Measurements from ENCODE around the gene KRT83.

KRT83 gene

DNA sequence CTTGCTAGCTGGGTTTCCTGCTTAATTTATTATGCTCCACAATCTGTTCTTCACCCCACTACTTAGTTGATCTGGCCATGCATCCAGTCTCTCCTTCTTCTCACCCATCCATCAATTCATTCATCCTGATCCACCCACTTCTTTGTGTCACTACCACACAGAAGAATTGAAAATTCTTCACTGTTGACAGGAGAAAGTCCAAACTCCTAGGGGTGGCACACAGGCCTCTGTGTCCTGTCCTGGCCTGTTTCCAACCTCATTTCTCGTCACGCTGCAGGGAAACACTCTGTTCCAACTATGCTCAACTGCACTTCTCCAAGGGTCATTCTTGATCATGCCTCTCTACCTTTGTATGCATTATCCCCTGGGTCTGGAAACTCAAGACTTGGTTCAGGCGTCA, 10.6 kb upstream of the KRT83 start:
- CTCF ChIA-PET, result interaction anchor here (0.5 to 9.2 kb wide), 7 partner anchors 16 to 542 kb away, joined by 3 to 104 read pairs (median 5); no protein-coding TSS in a partner anchor
- Histone ChIP-seq H3K36me3 (ENCODE audit: control insufficient read depth in 2 of 2, insufficient read depth in 1 of 2, low read length in 2 of 2) (no peaks in the 10 kb centered on the region), H3K4me1 (ENCODE audit: control insufficient read depth, insufficient read depth, low read length) (no peaks in the 10 kb centered on the region), H3K9me3 (ENCODE audit: control insufficient read depth, insufficient read depth, low read depth, low read length) (no peaks in the 10 kb centered on the region), H3K4me3 (ENCODE audit: low read depth, low read length) (no peak overlapping the region), H3K27ac (ENCODE audit: extremely low read depth, low read depth, low read length) (no peak overlapping the region)
- POLR2A ChIA-PET, result no interaction called here
- TF ChIP-seq ZNF433 (tag by site-specific recombination; IDR thresholded peaks at IDR 0.05; ENCODE audit: low read depth) (no peak), ZNF19 (tag by site-specific recombination; IDR thresholded peaks at IDR 0.05; ENCODE audit: low read depth) (no peak), ZNF311 (tag by site-specific recombination; IDR thresholded peaks at IDR 0.05; ENCODE audit: borderline replicate concordance) (no peak), ZNF501 (tag by site-specific recombination; IDR thresholded peaks at IDR 0.05) (no peak), ZNF350 (tag by site-specific recombination; IDR thresholded peaks at IDR 0.05) (no peak), ZBTB48 (tag by site-specific recombination; IDR thresholded peaks at IDR 0.05) (no peak), ZNF561 (tag by site-specific recombination; IDR thresholded peaks at IDR 0.05; ENCODE audit: borderline replicate concordance) (no peak), ZNF211 (tag by site-specific recombination; IDR thresholded peaks at IDR 0.05; ENCODE audit: low read depth) (no peak), GLI2 (tag by site-specific recombination; IDR thresholded peaks at IDR 0.05; ENCODE audit: borderline replicate concordance, low read depth) (no peak), ZSCAN23 (tag by site-specific recombination; IDR thresholded peaks at IDR 0.05) (no peak), GLI4 (tag by site-specific recombination; IDR thresholded peaks at IDR 0.05) (no peak), ZNF169 (tag by site-specific recombination; IDR thresholded peaks at IDR 0.05) (no peak), ZNF394 (tag by site-specific recombination; IDR thresholded peaks at IDR 0.05; ENCODE audit: borderline replicate concordance) (no peak), ZBTB20 (tag by site-specific recombination; IDR thresholded peaks at IDR 0.05) (no peak)

DNA sequence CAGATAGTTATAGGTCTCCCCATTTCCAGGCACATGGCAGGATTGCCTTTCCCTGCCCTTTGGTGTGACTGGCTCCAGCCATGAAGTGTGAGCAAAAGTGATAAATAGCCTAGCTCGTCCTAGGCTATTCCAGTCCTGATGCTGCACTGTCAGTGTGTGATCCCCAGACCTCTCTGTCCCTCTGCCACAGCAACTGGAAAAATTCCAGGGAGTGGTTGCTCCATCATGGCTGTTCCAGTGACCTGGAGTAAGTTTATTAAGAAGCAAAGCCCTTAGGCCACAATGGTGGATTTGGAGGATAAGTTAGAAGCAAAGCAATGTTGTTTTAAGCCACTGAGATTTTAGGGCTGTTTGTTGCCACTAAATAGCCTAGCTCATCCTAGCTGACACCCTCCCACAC, 9.8 kb upstream of the KRT83 start:
- H3K4me1 ChIP-seq (ENCODE audit: control insufficient read depth, insufficient read depth, low read length), result no peaks in the 10 kb centered on the region
- H3K4me3 ChIP-seq (ENCODE audit: low read depth, low read length), result no peak overlapping the region
- H3K27ac ChIP-seq (ENCODE audit: extremely low read depth, low read depth, low read length), result no peak overlapping the region
- TF ChIP-seq ZNF530 (tag by site-specific recombination; IDR thresholded peaks at IDR 0.05; ENCODE audit: low read depth) (no peak), HOXD13 (CRISPR knock-in tag; IDR thresholded peaks at IDR 0.05; ENCODE audit: borderline replicate concordance) (no peak), ZNF10 (tag by site-specific recombination; IDR thresholded peaks at IDR 0.05) (no peak), SETDB1 (IDR thresholded peaks at IDR 0.05; ENCODE audit: insufficient read length, low read length) (no peak)
- CTCF ChIA-PET, result interaction anchor here (0.8 to 9.2 kb wide), 8 partner anchors 16 to 176 kb away, joined by 3 to 104 read pairs (median 4); no protein-coding TSS in a partner anchor
- POLR2A ChIA-PET, result no interaction called here
- no peaks in the 10 kb centered on the region for H3K9me3 ChIP-seq (ENCODE audit: control insufficient read depth, insufficient read depth, low read depth, low read length)
- H3K36me3 ChIP-seq (ENCODE audit: control insufficient read depth in 2 of 2, insufficient read depth in 1 of 2, low read length in 2 of 2), result no peaks in the 10 kb centered on the region

DNA sequence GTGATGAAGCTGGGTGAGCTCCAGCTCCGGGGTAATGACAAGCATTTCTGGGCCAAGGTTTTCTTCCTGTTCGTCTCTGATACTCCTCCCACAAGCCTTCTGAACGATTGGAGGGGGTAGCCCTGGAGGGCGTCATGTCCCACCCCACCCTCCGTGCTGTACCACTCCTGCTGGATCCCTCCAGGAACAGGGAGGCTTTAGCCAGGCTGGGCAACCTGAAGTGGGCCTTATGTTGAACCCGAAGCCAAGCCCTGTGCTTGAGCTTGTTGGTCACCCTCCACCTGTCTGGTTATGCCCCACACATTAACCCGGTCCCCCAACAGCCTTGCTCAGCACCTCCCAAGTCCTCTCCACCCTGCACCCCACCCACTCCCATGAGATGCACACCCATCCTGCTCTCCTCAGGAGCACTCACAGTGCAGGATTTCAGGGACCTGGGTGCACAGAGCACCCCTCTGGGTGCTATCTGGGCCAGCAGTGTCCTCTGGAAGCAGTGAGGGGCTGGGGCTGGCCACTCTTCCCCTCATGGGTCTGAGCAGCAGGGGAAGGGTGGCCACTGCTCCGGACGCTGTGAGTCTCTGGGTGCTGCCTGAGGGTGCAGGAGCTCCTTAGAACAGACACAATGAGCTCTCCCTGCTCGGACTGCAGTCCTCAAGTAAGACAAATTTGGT, 6.8 kb upstream of the KRT83 start:
- Histone ChIP-seq H3K4me3 (ENCODE audit: low read depth, low read length) (no peak overlapping the region), H3K9me3 (ENCODE audit: control insufficient read depth, insufficient read depth, low read depth, low read length) (no peaks in the 10 kb centered on the region), H3K36me3 (ENCODE audit: control insufficient read depth in 2 of 2, insufficient read depth in 1 of 2, low read length in 2 of 2) (no peaks in the 10 kb centered on the region), H3K4me1 (ENCODE audit: control insufficient read depth, insufficient read depth, low read length) (no peaks in the 10 kb centered on the region), H3K27ac (ENCODE audit: extremely low read depth, low read depth, low read length) (no peak overlapping the region)
- no peak for TF ChIP-seq ZBTB20 (tag by site-specific recombination; IDR thresholded peaks at IDR 0.05)
- TF ChIP-seq ZXDB (tag by site-specific recombination; IDR thresholded peaks at IDR 0.05), result 0 out of 2 replicates have a peak, but pooled peaks have one; percentile 0
- no peak for TF ChIP-seq ZNF416 (tag by site-specific recombination; IDR thresholded peaks at IDR 0.05)
- TF ChIP-seq ZNF155 (tag by site-specific recombination; IDR thresholded peaks at IDR 0.05), result no peak
- ChIA-PET CTCF (interaction anchor here (0.6 to 9.2 kb wide), 51 partner anchors 9 to 653 kb away, joined by 3 to 104 read pairs (median 5); no protein-coding TSS in a partner anchor), POLR2A (interaction anchor here (1.3 to 1.4 kb wide), 3 partner anchors 9 to 49 kb away, joined by 4 to 6 read pairs (median 4); no protein-coding TSS in a partner anchor)

All from HEK293 (cell line).